ENCODE results near the gene SDHAF3.

DNA sequence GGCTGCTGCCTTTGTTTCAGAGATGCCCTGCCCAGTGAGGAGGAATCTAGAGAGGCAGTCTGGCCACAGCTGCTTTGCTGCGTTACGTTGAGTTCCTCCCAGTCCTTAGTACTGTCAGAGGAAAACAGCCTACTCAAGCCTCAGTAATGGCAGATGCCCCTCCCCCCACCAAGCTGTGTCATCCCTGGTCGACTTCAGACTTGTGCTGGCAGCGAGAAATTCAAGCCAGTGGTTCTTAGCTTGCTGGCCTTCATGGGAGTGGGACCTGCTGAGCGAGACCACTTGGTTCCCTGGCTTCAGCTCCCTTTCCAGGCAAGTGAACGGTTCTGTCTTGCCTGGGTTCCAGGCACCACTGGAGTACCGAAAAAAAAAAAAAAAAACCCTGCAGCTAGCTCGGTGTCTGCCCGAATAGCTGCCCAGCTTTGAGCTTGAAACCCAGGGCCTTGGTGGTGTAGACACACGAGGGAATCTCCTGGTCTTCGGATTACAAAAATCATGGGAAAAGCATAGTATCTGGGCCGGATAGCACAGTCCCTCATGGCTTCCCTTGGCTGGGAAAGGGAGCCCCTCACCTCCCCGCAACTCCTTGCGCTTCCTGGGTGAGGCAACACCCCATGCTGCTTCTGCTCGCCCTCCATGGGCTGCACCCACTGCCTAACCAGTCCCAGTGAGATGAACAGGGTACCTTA is 9.1 kb downstream of the SDHAF3 start:
- TF ChIP-seq, protein P1, sequence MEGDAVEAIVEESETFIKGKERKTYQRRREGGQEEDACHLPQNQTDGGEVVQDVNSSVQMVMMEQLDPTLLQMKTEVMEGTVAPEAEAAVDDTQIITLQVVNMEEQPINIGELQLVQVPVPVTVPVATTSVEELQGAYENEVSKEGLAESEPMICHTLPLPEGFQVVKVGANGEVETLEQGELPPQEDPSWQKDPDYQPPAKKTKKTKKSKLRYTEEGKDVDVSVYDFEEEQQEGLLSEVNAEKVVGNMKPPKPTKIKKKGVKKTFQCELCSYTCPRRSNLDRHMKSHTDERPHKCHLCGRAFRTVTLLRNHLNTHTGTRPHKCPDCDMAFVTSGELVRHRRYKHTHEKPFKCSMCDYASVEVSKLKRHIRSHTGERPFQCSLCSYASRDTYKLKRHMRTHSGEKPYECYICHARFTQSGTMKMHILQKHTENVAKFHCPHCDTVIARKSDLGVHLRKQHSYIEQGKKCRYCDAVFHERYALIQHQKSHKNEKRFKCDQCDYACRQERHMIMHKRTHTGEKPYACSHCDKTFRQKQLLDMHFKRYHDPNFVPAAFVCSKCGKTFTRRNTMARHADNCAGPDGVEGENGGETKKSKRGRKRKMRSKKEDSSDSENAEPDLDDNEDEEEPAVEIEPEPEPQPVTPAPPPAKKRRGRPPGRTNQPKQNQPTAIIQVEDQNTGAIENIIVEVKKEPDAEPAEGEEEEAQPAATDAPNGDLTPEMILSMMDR (IDR thresholded peaks at IDR 0.05; ENCODE audit: low read length): no peak
- no peak for TF ChIP-seq EZH2 (optimal IDR thresholded peaks at IDR 0.05; ENCODE audit: low read depth, low read length)

All from MM.1S (cell line).